Airway epithelial cell (primary cell): ENCODE results near the gene CAMSAP1. TPM values are rescaled to one million over a fixed set of nuclear protein-coding genes. Genes with fewer than 3 reads are reported as not detected.

Experiments
- total RNA-seq: library from RNA; depleted of rRNA; stranded (reverse); fragments of >200 nt; gene quantifications from 2 replicates; pipeline ENCODE4 v1.2.3, GENCODE V29; 2015

Gene CAMSAP1
- 24.8 and 38.4 TPM in 2 replicates for total RNA-seq

GRCh38 chr9:135907431-135908092, at the start of gene CAMSAP1:
Gene CAMSAP1 (minus strand): TSS chr9:135907546. CDS start chr9:135907159, 387 bp downstream.

Other genes starting within 250 kb of the CAMSAP1 start
- not detected in 2 replicates for gene LCN9, start 244.2 kb downstream of the CAMSAP1 start, total RNA-seq
- not detected in 2 replicates for gene SOHLH1, start 208.1 kb downstream of the CAMSAP1 start, total RNA-seq
- gene KCNT1, start 205.4 kb downstream of the CAMSAP1 start, total RNA-seq = not detected in 2 replicates
- gene UBAC1, start 53.8 kb upstream of the CAMSAP1 start, total RNA-seq = 54.4 and 63.0 TPM in 2 replicates
- 12.0 and 14.8 TPM in 2 replicates for gene NACC2, start 187.7 kb upstream of the CAMSAP1 start, total RNA-seq
- gene TMEM250, start 211.3 kb upstream of the CAMSAP1 start, total RNA-seq = 58.1 and 58.7 TPM in 2 replicates